HG02798 (cell line): ENCODE measurements around the gene CDK5RAP1.
"Not testable (repeated sequence)": the region's sequence is repeated elsewhere in the genome, so short reads cannot be mapped to it uniquely, and the experiment has no call there.

ENCODE experiments used
- ATAC-seq: cut with Tn5 transposase; IDR thresholded peaks from one replicate; pipeline ENCODE4 v1.9.1; 2021; ENCODE audit warnings: mild to moderate bottlenecking; ENCODE audit not compliant: unreplicated experiment, poor library complexity

The CDK5RAP1 gene

GRCh38 chr20:33401184-33401920 lies at the start of gene CDK5RAP1:
TSS of gene CDK5RAP1 (minus strand) at chr20:33401519. CDS start at chr20:33397064, 4,455 bp downstream.
- peak; percentile 87 for ATAC-seq

- ATAC-seq, result no peak
These were observed 49.5 kb upstream of the CDK5RAP1 start for GRCh38 chr20:33450867-33451266.

GRCh38 chr20:33445881-33446625 lies 44.7 kb upstream of the CDK5RAP1 start:
- ATAC-seq, result no peak

GRCh38 chr20:33444797-33445560 lies 43.7 kb upstream of the CDK5RAP1 start:
- no peak for ATAC-seq

GRCh38 chr20:33443512-33444239 lies 42.4 kb upstream of the CDK5RAP1 start, which contains the start of gene SNTA1:
TSS of gene SNTA1 (minus strand) at chr20:33443763. CDS start at chr20:33443620, 143 bp downstream.
- ATAC-seq, result peak; percentile 89

GRCh38 chr20:33443006-33443511 lies 41.7 kb upstream of the CDK5RAP1 start:
- ATAC-seq, result no peak

GRCh38 chr20:33442136-33443005 lies 41.1 kb upstream of the CDK5RAP1 start:
- no peak for ATAC-seq

GRCh38 chr20:33441142-33441955 lies 40.0 kb upstream of the CDK5RAP1 start:
- ATAC-seq, result no peak

GRCh38 chr20:33440562-33440961 lies 39.2 kb upstream of the CDK5RAP1 start:
- not testable (repeated sequence) for ATAC-seq

GRCh38 chr20:33438481-33438880 lies 37.2 kb upstream of the CDK5RAP1 start:
- no peak for ATAC-seq

GRCh38 chr20:33437141-33437911 lies 36.0 kb upstream of the CDK5RAP1 start:
- no peak for ATAC-seq

GRCh38 chr20:33434434-33434833 lies 33.1 kb upstream of the CDK5RAP1 start:
- no peak for ATAC-seq

GRCh38 chr20:33433465-33434234 lies 32.3 kb upstream of the CDK5RAP1 start:
- no peak for ATAC-seq

- no peak for ATAC-seq
These were observed 30.6 kb upstream of the CDK5RAP1 start for GRCh38 chr20:33431797-33432381.

- ATAC-seq, result not testable (repeated sequence)
These were observed 22.6 kb upstream of the CDK5RAP1 start for GRCh38 chr20:33423875-33424274.

GRCh38 chr20:33423141-33423834 lies 22.0 kb upstream of the CDK5RAP1 start:
- no peak for ATAC-seq
